Activated CD4-positive, alpha-beta T cell treated with anti-CD3 and anti-CD28 coated beads for 4 hours (primary cell): ENCODE results near the gene MARF1.
"Not testable (repeated sequence)": the region's sequence is repeated elsewhere in the genome, so short reads cannot be mapped to it uniquely, and the experiment has no call there.

Experiments
- DNase-seq, 2 donors: peaks; one replicate each; pipeline ENCODE4 v3.0.0-alpha.2; 2020

Gene MARF1, protein sequence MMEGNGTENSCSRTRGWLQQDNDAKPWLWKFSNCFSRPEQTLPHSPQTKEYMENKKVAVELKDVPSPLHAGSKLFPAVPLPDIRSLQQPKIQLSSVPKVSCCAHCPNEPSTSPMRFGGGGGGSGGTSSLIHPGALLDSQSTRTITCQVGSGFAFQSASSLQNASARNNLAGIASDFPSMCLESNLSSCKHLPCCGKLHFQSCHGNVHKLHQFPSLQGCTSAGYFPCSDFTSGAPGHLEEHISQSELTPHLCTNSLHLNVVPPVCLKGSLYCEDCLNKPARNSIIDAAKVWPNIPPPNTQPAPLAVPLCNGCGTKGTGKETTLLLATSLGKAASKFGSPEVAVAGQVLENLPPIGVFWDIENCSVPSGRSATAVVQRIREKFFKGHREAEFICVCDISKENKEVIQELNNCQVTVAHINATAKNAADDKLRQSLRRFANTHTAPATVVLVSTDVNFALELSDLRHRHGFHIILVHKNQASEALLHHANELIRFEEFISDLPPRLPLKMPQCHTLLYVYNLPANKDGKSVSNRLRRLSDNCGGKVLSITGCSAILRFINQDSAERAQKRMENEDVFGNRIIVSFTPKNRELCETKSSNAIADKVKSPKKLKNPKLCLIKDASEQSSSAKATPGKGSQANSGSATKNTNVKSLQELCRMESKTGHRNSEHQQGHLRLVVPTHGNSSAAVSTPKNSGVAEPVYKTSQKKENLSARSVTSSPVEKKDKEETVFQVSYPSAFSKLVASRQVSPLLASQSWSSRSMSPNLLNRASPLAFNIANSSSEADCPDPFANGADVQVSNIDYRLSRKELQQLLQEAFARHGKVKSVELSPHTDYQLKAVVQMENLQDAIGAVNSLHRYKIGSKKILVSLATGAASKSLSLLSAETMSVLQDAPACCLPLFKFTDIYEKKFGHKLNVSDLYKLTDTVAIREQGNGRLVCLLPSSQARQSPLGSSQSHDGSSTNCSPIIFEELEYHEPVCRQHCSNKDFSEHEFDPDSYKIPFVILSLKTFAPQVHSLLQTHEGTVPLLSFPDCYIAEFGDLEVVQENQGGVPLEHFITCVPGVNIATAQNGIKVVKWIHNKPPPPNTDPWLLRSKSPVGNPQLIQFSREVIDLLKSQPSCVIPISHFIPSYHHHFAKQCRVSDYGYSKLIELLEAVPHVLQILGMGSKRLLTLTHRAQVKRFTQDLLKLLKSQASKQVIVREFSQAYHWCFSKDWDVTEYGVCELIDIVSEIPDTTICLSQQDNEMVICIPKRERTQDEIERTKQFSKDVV (N-terminal part only)

DNA sequence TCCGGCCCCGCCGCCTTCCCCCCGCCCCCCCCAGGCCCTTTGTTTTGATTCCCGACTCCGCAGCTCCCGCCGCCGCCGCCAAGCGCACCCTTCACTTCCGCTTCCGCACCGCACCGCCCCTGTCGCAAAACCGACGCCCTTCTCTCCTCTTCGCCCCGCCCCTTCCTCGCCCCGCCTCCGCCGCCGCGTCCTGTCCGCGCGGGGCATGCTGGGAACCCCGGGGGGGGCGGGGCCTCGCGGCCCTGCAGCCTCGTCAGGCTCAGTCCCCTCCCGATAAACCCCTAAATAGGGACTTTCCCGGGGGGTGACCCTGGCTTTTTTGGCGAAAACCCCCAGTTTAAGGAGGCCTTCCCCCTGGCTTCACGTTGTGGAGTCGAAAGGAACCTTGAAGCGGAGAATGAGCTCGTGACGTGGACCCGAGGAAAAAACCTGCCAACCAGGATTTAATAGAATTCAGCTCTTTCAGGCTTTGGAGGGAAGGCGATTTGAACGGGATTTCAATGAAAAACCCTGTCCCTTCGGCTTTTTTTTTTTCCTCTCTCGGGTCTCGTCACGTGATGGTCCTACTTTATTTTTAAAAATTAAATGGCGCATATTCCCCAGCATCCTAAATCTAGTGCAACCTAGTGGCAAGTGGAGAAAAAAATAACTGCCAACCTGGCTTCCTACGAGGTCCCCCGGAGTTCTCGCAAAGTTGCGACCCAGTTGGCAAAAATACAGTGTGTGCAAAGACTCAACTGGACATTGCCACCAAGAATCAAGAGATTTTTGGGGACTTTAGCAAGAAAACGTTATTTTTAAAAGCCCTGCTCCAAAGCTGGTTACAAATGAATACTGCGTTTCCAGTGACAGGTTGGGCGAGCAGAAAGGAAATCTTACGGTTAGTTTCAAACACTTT is at the start of gene MARF1:
TSS of gene MARF1 (minus strand) at position 107 of the 898 bp plus-strand sequence. CDS start 3,921 bp downstream, outside the sequence.
- DNase-seq, result peak; percentile 99 to 100

DNA sequence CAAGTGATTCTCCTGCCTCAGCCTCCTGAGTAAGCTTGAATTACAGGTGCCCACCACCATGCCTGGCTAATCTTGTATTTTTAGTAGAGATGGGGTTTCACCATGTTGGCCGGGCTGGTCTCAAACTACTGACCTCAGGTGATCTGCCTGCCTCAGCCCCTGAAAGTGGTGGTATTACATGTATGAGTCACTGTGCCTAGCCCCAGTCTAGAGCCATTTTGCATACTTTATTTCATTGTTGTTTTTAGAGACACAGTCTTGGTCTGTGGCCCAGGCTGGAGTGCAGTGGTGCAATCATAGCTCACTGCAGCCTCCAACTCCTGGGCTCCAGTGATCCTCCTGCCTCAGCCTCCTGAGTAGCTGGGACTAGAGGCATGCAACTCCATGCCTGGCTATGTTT is 49.6 kb upstream of the MARF1 start:
- not testable (repeated sequence) for DNase-seq

DNA sequence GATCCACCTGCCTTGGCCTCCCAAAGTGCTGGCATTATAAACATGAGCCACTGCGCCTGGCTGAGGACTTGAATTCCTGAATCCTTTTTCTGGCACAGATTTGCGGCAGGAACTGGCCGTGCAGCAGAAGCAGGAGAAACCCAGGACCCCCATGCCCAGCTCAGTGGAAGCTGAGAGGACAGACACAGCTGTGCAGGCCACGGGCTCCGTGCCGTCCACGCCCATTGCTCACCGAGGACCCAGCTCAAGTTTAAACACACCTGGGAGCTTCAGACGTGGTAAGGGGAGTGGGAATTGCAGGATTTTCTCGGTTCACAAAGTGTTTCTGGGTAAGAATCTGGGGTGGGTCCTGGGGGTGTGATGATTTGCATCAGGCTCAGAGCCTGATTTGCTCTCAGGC is 48.1 kb upstream of the MARF1 start:
- DNase-seq, result no peak

GRCh38 chr16:15690296-15690695 is 47.3 kb upstream of the MARF1 start:
- DNase-seq, result no peak

DNA sequence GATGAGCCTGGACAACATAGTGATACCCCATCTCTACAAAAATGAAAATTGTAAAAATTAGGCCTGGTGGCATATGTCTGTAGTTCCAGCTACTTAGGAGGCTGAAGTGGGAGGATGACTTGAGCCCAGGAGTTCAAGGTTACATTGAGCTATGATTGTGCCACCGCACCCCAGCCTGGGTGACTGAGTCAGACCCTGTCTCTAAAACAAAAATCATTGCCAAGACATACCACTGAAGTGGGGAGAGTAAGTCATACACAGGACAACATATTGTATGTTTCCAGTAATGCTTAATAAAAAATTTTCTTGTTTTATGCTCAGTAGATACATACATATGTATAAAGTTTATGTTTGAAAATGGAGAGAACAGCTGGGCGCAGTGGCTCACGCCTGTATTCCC is 46.3 kb upstream of the MARF1 start:
- DNase-seq, result no peak

DNA sequence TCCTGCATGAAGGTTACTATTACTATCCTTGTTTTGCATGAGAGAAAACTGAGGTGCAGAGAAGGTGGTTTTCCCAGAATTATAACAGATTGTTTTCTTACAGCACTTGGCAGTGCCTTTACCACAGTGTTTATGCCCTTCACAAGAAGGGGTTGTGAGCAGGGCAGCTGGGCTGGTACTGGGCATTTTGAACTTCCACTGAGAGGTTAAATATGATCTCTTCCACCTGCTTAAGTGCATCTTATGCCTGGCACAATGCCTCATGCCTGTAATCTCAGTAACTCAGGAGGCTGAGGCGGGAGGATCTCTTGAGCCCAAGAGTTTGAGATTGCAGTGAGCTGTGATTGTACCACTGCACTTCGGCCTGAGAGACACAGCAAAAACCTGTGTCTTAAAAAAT is 43.3 kb upstream of the MARF1 start:
- DNase-seq, result no peak

DNA sequence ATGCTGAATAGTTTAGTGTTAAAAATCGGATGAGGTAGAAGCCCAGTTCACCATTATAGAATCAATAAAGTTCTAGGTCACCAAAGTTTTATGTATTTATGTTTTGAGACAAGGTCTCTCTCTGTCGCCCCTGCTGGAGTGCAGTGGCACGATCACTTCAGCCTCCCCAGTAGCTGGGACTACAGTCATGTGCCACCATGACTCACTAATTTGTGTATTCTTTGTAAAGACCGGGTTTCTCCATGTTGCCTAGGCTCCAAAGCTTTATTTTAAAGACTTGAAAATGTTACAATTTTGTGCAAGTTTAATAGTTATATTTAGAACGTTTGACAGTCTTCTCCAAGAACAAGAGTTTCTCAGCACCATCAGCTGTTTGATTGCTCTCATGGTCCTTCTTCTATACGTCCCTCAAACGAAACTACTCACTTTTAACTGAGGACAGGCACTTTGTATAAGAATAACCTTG is 39.2 kb upstream of the MARF1 start:
- DNase-seq, result peak; percentile 18 to 30

DNA sequence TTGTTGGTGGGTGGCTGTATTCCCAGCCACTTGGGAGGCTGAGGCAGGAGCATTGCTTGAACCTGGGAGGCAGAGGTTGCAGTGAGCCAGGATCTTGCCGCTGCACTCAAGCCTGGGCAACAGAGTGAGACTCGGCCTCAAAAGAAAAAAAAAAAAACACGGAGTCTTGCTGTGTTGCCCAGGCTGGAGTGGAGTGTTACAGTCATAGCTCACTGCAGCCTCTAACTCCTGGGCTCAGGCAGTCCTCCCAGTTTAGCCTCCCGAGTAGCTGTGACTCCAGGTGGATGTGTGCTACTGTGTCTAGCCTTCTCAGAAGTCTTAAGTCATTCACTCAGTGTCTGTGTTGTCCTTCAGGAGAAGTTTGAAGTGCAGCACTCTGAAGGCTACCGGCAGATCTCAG is 34.5 kb upstream of the MARF1 start:
- no peak for DNase-seq

DNA sequence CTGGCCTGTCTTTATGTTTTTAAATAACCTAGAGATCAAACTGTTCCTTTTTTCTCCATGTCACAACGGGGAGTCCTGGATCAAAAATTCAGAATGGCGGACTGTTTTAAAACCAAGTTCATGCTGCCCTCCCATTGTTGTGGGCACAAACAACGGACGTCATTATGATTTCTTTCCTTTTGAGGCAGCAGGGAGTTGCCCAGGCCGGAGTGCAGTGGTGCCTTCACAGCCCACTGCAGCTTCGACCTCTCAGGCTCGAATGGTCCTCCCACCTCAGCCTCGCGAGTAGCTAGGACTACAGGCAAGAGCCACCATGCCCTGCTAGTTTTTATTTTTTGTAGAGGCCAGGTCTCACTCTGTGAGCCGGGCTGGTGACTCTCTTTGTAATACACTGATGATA is 33.6 kb upstream of the MARF1 start:
- DNase-seq, result no peak

DNA sequence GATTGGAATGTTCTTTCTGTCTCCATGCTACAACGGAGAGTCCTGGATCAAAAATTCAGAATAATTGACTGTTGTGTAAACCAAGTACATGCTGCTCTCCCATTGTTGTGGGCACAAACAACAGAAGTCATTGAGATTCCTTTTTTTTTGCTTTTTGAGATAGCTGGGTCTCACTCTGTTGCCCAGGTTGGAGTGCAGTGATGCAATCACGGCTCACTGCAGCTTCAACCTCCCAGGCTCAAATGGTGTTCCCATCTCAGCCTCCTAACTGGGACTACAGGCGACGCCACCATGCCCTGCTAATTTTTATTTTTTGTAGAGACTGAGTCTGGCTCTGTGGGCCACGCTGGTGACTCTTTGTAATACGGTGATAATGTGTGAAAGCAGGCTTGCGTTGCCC is 31.6 kb upstream of the MARF1 start:
- no peak for DNase-seq

- peak; percentile 53 to 56 for DNase-seq
Observed at GRCh38 chr16:15672514-15673167, 29.7 kb upstream of the MARF1 start.

DNA sequence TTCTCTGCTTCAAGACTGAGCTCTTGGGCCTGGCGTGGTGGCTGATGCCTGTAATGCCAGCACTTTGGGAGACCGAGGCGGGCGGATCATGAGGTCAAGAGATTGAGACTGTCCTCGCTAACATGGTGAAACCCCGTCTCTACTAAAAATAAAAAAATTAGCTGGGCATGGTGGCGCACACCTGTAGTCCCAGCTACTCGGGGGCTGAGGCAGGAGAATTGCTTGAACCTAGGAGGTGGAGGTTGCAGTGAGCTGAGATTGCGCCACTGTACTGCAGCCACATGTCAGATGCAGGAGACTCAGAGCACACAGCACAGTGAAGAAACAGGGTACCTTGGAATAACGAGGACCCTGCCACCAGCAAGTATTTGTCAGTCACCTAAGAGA is 29.2 kb upstream of the MARF1 start:
- not testable (repeated sequence) for DNase-seq

DNA sequence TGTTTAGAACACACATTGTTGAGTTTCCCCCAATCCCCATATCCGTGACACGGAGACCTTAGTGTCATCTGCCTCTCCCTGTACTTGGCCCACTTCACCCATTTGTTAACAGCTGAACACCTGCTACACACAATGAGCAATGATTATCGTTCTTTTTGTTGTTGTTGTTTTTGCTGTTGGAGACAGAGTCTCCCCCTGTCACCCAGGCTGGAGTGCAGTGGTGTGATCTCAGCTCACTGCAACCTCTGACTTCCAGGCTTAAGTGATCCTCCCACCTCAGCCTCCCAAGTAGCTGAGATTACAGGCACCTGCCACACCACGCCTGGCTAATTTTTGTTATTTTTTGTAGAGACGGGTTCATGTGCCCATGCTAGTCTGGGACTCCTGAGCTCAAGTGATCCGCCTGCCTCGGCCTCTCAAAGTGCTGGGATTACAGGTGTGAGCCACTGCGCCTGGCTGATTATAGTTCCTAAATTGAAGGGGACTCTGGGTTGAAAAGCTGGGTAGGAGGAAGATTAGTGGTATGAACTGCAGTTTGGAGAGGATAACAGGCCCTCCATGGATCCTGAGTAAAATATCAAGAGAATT is 28.7 kb upstream of the MARF1 start:
- DNase-seq, result no peak

DNA sequence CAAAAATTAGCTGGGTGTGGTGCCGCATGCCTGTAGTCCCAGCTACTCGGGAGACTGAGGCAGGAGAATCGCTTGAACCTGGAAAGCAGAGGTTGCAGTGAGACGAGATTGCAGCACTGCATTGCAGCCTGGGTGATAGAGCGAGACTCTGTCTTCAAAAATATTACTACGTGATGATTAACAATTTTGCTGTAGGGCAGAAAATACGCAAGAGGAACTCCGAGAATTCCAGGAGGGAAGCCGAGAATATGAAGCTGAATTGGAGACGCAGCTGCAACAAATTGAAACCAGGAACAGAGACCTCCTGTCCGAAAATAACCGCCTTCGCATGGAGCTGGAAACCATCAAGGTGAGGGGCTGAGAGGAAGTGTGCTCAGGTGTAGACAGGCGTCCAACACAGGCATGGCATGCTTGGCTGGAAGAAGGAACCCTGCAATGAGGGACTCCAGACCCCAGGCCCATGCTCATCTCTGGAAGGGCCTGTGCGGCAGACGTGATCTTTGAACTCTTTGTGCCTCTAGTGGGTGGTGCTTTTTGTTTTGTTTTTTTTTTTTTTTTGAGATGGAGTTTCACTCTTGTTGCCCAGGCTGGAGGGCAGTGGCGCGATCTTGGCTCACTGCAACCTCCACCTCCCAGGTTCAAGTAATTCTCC is 24.3 kb upstream of the MARF1 start:
- no peak for DNase-seq

DNA sequence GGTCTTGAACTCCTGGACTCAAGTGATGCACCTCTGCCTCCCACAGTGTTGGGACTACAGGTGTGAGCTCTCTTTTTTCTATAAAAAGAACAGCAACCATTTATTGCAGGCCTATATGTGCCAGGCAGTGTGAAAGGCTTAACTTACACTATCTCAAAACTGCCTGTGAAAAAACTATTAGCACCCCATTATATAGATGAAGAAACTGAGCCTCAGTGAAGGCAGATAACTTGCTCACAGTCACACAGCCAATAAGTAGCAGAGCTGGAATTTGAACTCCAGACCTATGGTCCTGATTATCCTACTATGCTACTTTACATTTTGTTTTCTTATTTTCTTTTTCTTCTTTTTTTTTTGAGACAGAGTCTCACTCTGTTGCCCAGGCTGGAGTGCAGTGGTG is 22.2 kb upstream of the MARF1 start:
- no peak for DNase-seq

DNA sequence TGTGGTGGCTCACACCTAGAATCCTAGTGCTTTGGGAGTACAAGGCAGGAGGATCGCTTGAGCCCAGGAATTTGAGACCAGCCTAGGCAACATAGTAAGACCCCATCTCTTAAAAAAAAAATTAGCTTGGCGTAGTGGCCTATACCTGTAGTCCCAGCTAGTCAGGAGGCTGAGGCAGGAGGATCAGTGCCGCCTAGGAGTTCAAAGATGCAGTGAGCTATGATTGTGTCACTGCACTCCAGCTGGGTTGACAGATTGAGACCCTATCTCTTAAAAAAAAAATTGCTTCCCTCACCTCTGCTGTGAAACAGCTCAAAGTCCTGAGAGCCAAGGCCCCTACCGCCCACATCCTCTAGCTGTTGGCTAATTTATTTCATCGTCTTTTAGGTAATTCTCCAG is 17.2 kb upstream of the MARF1 start:
- no peak for DNase-seq

- DNase-seq, result no peak
Observed at GRCh38 chr16:15658556-15658955, 15.6 kb upstream of the MARF1 start.

DNA sequence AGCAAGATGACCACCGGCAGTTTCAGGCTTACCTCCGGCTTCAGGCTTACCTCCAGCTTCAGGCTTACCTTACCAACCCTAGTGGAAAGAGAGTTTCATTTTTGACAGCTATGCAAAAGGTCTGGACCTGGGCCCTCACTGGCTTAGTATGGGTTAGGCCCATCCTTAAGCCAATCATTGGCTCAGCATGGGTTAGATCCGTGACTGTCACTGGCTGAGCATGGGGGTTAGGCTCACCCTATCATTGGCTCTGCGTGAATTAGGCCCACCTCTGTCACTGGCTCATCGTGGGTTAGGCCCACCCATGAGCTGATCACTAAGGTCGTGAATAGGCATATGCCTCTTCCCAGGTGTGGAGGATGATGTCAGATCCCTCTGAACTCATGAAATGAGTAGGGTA is 15.2 kb upstream of the MARF1 start:
- no peak for DNase-seq

GRCh38 chr16:15655561-15655960 is 12.6 kb upstream of the MARF1 start:
- not testable (repeated sequence) for DNase-seq

DNA sequence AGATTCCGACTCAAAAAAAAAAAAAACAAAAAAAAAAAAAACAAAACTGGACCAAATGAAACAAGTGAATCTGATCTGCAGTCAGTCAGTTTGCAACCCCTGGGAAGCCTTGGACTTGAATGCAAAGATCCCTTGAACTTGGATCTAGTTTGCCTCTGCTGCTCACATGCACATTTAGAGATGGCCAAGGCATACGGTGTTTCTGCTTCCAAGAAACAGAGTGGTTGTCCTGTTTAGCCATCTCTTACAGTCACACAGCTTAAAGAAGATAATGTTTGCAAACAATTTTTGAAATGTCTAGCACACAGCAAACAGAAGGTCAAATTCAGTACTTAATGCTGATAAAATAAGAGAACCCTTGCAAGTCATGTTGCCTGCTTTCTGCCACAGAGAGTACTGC is 11.6 kb upstream of the MARF1 start:
- no peak for DNase-seq

- no peak for DNase-seq
Observed at GRCh38 chr16:15653227-15653626, 10.3 kb upstream of the MARF1 start.
